Measurements from ENCODE around the gene PPEF2. TPM values are rescaled to one million over a fixed set of nuclear protein-coding genes. Genes with fewer than 3 reads are reported as not detected.

The PPEF2 gene
- total RNA-seq, 1 experiment from 2014 or later, result not detected

GRCh38 chr4:75940692-75941253 is 38.5 kb upstream of the PPEF2 start, which contains the start of gene NAAA:
Gene NAAA, minus strand, starts transcription at chr4:75941013. Its CDS starts 64 bp downstream, at chr4:75940949.
- no peak for TF ChIP-seq EZH2 (IDR thresholded peaks at IDR 0.05; ENCODE audit: borderline replicate concordance, low read depth, low read length, poor library complexity, severe bottlenecking)
- TF ChIP-seq, protein P1, sequence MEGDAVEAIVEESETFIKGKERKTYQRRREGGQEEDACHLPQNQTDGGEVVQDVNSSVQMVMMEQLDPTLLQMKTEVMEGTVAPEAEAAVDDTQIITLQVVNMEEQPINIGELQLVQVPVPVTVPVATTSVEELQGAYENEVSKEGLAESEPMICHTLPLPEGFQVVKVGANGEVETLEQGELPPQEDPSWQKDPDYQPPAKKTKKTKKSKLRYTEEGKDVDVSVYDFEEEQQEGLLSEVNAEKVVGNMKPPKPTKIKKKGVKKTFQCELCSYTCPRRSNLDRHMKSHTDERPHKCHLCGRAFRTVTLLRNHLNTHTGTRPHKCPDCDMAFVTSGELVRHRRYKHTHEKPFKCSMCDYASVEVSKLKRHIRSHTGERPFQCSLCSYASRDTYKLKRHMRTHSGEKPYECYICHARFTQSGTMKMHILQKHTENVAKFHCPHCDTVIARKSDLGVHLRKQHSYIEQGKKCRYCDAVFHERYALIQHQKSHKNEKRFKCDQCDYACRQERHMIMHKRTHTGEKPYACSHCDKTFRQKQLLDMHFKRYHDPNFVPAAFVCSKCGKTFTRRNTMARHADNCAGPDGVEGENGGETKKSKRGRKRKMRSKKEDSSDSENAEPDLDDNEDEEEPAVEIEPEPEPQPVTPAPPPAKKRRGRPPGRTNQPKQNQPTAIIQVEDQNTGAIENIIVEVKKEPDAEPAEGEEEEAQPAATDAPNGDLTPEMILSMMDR (conservative IDR thresholded peaks at IDR 0.05; ENCODE audit: low read depth, low read length), result no peak
- Histone ChIP-seq H3K4me3 (ENCODE audit: low read depth, low read length, poor library complexity, severe bottlenecking) (peak within 1 kb of the TSS; percentile 59), H3K36me3 (ENCODE audit: insufficient read depth, low read length, poor library complexity, severe bottlenecking) (no peaks in the 10 kb centered on the region), H3K27me3 (replicated peaks; ENCODE audit: insufficient read depth, low read depth, low read length, poor library complexity) (no peaks in the 10 kb centered on the region), H3K9me3 (ENCODE audit: low read depth, low read length, poor library complexity, severe bottlenecking) (no peaks in the 10 kb centered on the region), H3K27ac (ENCODE audit: low read depth, low read length, poor library complexity, severe bottlenecking) (peak within 1 kb of the TSS; percentile 40), H3K4me1 (ENCODE audit: insufficient read depth, low read length, poor library complexity, severe bottlenecking) (no peaks in the 10 kb centered on the region)
- peak; percentile 41 for DNase-seq (ENCODE audit: low spot score)
- CTCF ChIA-PET, result no interaction called here
- POLR2A ChIA-PET (ENCODE audit: low non-redundant PET), result interaction anchor here (0.6 kb wide), 1 partner anchor 27 kb away, joined by 3 read pairs; no protein-coding TSS in a partner anchor
- intact Hi-C loops (cut with micrococcal nuclease; ENCODE audit: unreplicated experiment), result no loop called here
- BruUV-seq (replicated peaks), result no TSS peak

GRCh38 chr4:75939890-75940691 is 37.8 kb upstream of the PPEF2 start:
- TF ChIP-seq, protein P1 (conservative IDR thresholded peaks at IDR 0.05; ENCODE audit: low read depth, low read length), result no peak
- TF ChIP-seq EZH2 (IDR thresholded peaks at IDR 0.05; ENCODE audit: borderline replicate concordance, low read depth, low read length, poor library complexity, severe bottlenecking), result no peak
- no peaks in the 10 kb centered on the region for H3K27me3 ChIP-seq (replicated peaks; ENCODE audit: insufficient read depth, low read depth, low read length, poor library complexity)
- ChIA-PET CTCF (interaction anchor here (0.6 to 0.9 kb wide), 2 partner anchors 24 to 1562 kb away, joined by 4 to 5 read pairs; no protein-coding TSS in a partner anchor), POLR2A (ENCODE audit: low non-redundant PET) (interaction anchor here (0.6 kb wide), 1 partner anchor 27 kb away, joined by 3 read pairs; no protein-coding TSS in a partner anchor)
- no TSS peak for BruUV-seq (replicated peaks)
- H3K9me3 ChIP-seq (ENCODE audit: low read depth, low read length, poor library complexity, severe bottlenecking), result no peaks in the 10 kb centered on the region
- H3K27ac ChIP-seq (ENCODE audit: low read depth, low read length, poor library complexity, severe bottlenecking), result peak overlapping the region; percentile 40
- intact Hi-C loops (cut with micrococcal nuclease; ENCODE audit: unreplicated experiment), result no loop called here
- H3K36me3 ChIP-seq (ENCODE audit: insufficient read depth, low read length, poor library complexity, severe bottlenecking), result no peaks in the 10 kb centered on the region
- no peaks in the 10 kb centered on the region for H3K4me1 ChIP-seq (ENCODE audit: insufficient read depth, low read length, poor library complexity, severe bottlenecking)
- DNase-seq (ENCODE audit: low spot score), result peak; percentile 53
- H3K4me3 ChIP-seq (ENCODE audit: low read depth, low read length, poor library complexity, severe bottlenecking), result peak overlapping the region; percentile 59

- TF ChIP-seq, protein P1 (conservative IDR thresholded peaks at IDR 0.05; ENCODE audit: low read depth, low read length), result no peak
- TF ChIP-seq EZH2 (IDR thresholded peaks at IDR 0.05; ENCODE audit: borderline replicate concordance, low read depth, low read length, poor library complexity, severe bottlenecking), result no peak
- Histone ChIP-seq H3K27me3 (replicated peaks; ENCODE audit: insufficient read depth, low read depth, low read length, poor library complexity) (no peaks in the 10 kb centered on the region), H3K4me1 (ENCODE audit: insufficient read depth, low read length, poor library complexity, severe bottlenecking) (no peaks in the 10 kb centered on the region), H3K36me3 (ENCODE audit: insufficient read depth, low read length, poor library complexity, severe bottlenecking) (no peaks in the 10 kb centered on the region), H3K9me3 (ENCODE audit: low read depth, low read length, poor library complexity, severe bottlenecking) (no peaks in the 10 kb centered on the region), H3K27ac (ENCODE audit: low read depth, low read length, poor library complexity, severe bottlenecking) (no peak overlapping the region), H3K4me3 (ENCODE audit: low read depth, low read length, poor library complexity, severe bottlenecking) (no peak overlapping the region)
- no TSS peak for BruUV-seq (replicated peaks)
- intact Hi-C loops (cut with micrococcal nuclease; ENCODE audit: unreplicated experiment), result no loop called here
- POLR2A ChIA-PET (ENCODE audit: low non-redundant PET), result no interaction called here
- CTCF ChIA-PET, result no interaction called here
- DNase-seq (ENCODE audit: low spot score), result no peak
These were observed 33.4 kb upstream of the PPEF2 start for GRCh38 chr4:75935628-75936027.
